Measurements from ENCODE around the gene KCTD20.

- TF ChIP-seq MYNN (tag by site-specific recombination; IDR thresholded peaks at IDR 0.05; ENCODE audit: borderline replicate concordance) = no peak
- no peak for TF ChIP-seq CTCF (tag by site-specific recombination; IDR thresholded peaks at IDR 0.05)
- TF ChIP-seq ZNF768 (tag by site-specific recombination; IDR thresholded peaks at IDR 0.05) = no peak
- TF ChIP-seq KLF16 (tag by site-specific recombination; IDR thresholded peaks at IDR 0.05) = no peak
- TF ChIP-seq ZNF24 (tag by site-specific recombination; IDR thresholded peaks at IDR 0.05) = no peak
- TF ChIP-seq PBX3 (CRISPR knock-in tag; IDR thresholded peaks at IDR 0.05) = no peak
- TF ChIP-seq REST (tag by site-specific recombination; IDR thresholded peaks at IDR 0.05) = no peak
- no peak for TF ChIP-seq SCRT1 (tag by site-specific recombination; IDR thresholded peaks at IDR 0.05; ENCODE audit: borderline replicate concordance)
- no peak for TF ChIP-seq ZNF23 (tag by site-specific recombination; IDR thresholded peaks at IDR 0.05; ENCODE audit: borderline replicate concordance)
- TF ChIP-seq ZNF138 (tag by site-specific recombination; IDR thresholded peaks at IDR 0.05; ENCODE audit: borderline replicate concordance) = no peak
- TF ChIP-seq ZNF777 (tag by site-specific recombination; IDR thresholded peaks at IDR 0.05; ENCODE audit: borderline replicate concordance) = no peak
- no peak for TF ChIP-seq ZNF404 (tag by site-specific recombination; IDR thresholded peaks at IDR 0.05)
Observed at GRCh38 chr6:36506611-36507010, 63.8 kb downstream of the KCTD20 start.
